NCI-H748 (cell line): Measurements from ENCODE around the gene SPATA13.

ENCODE experiments used
- DNase-seq: peaks from one replicate; lab custom pipeline; 2025; ENCODE audit not compliant: unreplicated experiment; lab: John Stamatoyannopoulos, UW

Gene SPATA13

GRCh38 chr13:24249624-24250023 is 89.1 kb downstream of the SPATA13 start:
- DNase-seq, result no peak

- DNase-seq, result no peak
Measured at GRCh38 chr13:24250376-24251057, 90.0 kb downstream of the SPATA13 start.

DNA sequence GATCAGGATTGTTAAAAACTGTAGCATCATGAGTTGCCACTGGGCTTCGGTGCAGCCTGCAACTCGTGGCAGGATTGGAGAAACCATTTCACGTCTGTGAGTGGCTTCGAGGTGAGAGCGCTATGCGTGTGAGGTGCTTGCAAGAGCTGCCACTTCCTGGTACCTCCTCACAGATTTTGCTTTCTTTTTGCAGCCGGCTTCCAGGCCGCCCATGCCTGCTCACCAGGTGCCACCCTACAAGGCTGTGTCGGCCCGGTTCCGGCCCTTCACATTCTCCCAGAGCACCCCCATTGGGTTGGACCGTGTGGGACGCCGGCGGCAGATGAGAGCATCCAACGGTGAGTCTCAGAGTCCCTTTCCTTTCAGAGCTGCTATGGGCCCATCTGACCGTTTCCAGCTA is 91.0 kb downstream of the SPATA13 start:
- no peak for DNase-seq

DNA sequence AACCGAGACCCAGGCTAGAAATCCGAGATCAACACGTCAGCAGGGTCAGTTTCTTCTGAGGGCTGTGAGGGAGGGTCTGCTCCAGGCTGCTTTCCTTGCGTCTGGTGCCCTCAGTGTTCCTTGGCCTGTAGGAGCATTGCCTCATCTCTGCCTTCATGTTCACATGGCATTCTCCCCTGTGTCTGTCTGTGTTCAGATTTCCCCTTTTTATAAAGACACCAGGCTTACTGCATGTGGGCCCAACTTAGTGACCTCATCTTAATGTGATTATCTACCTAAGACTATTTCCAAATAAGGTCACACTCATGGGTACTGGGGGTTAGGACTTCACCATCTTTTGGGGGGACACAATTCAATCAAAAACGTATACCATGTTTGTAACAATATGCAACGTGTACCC is 91.6 kb downstream of the SPATA13 start:
- no peak for DNase-seq

DNA sequence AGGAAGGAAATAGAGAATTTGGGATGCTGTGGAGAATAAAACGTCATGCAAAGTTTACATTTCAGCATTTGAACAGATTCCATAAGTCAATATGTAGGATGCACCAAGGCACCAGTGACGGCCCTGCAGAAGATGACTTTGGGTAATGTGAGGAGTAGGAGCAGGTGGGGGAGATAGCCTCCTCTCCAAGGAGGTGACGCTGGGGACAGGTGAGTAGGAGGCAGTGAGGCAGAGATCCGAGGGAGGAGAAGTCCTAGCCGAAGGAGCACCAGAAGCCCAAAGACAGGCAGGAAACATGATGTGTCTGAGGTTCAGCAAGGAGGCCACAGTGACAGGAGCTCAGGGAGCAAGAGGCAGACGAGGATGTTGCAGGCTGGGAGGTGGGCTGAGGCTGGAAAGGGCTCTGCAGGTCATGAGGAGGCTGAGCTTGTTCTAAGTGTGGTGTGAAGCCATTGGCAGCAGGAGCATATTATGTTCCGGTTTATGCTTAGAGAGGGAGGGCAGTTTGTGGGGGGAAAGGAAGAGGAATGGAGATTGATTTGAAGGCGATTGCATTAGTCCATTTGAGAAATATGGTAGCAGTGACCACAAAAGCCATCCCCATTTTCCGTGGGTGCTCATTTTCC is 93.1 kb downstream of the SPATA13 start:
- no peak for DNase-seq

- DNase-seq, result no peak
Measured at GRCh38 chr13:24254146-24254841, 93.8 kb downstream of the SPATA13 start.

DNA sequence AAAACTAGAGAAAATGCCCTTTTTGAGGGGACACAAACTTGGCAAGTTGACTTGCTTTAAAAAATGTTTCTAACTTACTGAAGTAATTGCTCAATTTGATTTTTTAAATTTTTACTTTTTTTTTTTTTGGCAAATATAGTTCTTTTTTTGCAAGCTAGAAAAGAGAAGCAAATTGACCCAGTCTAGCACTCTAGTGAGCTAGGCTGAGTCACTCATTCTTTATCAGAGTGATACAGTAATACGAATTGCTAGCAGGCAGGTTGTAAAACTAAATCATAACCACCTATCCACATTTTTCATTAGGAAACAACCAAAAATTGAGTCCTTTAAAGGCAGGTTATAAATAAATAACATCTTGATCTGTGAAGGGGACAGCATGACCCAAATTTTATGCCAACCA is 97.0 kb downstream of the SPATA13 start:
- DNase-seq, result no peak

GRCh38 chr13:24261566-24261965 is 101.0 kb downstream of the SPATA13 start:
- no peak for DNase-seq

- no peak for DNase-seq
Measured at GRCh38 chr13:24263632-24264031, 103.1 kb downstream of the SPATA13 start.

GRCh38 chr13:24264976-24265375 is 104.5 kb downstream of the SPATA13 start:
- no peak for DNase-seq

- no peak for DNase-seq
Measured at GRCh38 chr13:24265453-24265852, 104.9 kb downstream of the SPATA13 start.

GRCh38 chr13:24267274-24267673 is 106.8 kb downstream of the SPATA13 start:
- no peak for DNase-seq

DNA sequence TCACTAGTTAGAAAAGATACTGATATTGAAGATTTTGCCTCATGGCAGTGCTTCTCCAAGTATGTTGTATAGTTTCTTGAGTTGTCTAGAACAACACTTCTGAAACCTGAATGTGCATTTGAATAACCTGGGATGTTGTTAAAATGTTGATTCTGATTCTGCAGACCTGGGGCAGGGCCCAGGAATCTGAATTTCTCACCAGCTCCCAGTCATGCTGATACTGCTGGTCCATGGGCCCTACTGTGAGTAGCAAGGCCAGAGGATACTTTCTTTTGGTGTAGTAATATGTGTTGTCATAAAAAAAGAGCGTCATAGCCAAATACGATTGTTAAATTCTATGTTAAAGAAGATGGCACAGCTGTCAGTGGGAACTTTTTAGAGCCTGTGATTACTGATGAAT is 107.3 kb downstream of the SPATA13 start:
- DNase-seq, result no peak

DNA sequence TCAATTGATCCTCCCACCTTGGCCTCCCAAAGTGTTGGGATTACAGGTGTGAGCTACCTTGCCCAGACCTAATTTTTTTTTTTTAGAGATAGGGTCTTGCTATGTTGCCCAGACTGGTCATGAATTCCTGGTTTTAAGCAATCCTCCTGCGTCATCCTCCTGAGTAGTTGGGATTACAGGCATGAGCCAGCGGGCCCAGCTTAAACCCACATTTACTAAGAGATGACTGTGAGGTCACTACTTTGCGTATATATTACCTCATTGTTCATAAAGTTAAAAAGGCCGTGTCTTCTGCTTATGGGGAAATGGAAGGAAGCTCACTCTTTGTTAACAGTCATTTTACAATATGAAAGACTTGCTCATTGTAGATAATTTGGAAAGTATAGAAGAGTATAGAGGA is 109.3 kb downstream of the SPATA13 start:
- no peak for DNase-seq

GRCh38 chr13:24270639-24271141 is 110.2 kb downstream of the SPATA13 start:
- no peak for DNase-seq

DNA sequence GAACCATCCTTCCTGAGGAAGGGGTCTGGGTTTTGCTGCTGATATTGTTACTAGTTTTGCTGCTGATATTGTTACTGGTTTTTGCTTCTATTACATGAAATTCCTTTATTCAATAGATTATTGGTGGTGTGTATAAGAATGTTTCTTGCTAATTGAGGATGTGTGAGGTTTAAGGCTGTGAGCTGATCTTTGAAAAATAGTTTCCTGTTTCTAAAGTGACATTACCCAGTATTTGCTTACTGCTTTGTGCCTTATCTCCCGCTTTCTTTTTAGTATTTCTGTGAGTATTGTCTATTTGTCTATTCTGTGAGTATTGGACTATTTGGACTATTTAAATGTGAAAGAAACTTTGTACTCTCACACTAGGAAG is 110.7 kb downstream of the SPATA13 start:
- no peak for DNase-seq

DNA sequence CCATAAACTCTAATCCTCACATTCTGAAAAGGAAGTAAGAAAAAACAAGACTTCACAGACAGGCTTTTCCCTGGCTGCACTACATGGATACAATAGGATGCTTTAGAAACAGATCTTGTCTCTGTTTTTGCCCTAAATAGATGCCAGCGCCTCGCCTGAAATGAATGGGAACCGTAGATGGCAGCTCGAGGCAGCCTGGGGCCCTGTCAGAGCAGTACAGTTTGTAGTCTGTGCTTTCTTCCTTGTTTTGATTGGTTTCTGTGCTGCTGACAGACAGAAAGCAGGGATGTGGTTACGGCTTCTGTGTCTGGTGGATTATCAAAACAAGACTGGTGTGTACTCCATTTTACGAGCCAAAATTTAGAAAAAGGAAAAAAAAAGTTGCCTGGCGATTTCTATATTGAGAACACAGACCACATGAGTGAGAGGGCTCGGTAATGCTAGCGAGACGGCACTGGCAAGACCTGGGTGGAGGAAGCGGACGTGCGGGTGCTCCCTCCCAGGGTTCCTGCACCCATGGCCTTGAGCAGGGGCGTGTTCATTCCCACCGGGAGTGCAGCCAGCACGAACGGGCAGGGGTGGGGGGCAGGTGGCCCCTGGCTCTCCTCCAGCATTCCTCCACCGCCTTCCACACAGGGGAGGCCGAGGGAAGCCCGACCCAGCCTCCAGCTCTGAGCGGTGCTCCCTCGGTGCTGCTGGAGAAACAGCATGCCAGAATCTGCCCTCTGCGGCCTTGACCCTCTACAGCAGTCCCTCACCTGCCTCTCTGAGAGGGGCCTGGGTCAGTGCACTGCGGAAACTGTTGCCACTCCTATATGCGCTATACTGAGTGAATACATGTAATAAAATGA is 111.3 kb downstream of the SPATA13 start:
- DNase-seq, result no peak

DNA sequence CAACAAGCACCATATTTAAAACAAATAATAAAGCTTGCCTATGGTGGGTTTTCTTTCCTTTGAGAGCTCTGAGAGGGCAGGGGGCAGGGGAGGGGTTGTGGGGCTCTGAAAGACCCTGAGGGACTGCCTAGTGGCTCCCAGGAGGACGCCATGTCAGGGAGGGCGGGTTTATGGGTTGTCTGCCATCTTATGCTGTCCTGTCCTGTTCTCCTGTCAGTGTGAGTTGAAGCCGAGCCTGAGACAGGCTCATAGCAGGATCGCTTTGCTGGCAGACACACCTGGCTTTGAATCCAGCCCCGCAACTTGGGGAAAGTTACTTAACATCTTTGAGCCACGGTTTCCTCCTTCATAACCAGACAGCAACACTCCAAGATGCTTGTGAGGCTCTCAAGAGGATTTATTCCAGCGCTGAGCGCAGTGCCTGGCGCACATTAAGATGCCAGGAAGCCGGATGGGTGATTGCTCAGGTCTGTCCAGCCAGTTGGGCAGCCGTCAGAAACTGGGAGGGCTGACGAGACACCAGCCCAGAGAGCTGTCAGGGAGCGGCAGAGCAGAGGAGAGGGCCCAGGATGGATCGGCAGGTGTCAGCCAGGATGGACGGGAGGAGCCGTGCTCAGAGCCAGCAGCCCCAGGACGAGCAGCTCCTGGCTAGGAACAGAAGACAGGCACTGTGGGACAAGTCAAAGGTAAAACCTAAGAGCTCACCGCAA is 112.1 kb downstream of the SPATA13 start:
- no peak for DNase-seq

DNA sequence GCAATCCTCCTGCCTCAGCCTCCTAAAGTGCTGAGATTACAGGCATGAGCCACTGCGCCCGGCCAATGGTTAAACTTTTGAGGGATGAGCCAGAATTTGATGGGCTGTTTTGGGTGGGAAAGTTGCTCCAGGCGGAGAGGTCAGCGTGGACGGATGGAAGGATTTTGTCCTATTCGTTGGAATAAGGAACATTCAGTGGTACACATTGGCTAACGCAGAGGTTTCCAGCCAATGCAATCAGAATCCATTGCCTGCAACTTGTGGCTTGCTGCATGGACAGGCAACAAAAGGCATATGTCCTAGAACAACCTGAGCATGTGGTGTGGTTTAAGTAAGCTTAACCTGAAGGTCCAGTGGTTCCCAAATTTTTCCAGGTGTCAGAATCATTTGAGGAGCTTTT is 113.4 kb downstream of the SPATA13 start:
- no peak for DNase-seq

- DNase-seq, result no peak
Measured at GRCh38 chr13:24274452-24275021, 114.0 kb downstream of the SPATA13 start.
